ENCODE data around the gene SLC15A3.

The SLC15A3 gene

DNA sequence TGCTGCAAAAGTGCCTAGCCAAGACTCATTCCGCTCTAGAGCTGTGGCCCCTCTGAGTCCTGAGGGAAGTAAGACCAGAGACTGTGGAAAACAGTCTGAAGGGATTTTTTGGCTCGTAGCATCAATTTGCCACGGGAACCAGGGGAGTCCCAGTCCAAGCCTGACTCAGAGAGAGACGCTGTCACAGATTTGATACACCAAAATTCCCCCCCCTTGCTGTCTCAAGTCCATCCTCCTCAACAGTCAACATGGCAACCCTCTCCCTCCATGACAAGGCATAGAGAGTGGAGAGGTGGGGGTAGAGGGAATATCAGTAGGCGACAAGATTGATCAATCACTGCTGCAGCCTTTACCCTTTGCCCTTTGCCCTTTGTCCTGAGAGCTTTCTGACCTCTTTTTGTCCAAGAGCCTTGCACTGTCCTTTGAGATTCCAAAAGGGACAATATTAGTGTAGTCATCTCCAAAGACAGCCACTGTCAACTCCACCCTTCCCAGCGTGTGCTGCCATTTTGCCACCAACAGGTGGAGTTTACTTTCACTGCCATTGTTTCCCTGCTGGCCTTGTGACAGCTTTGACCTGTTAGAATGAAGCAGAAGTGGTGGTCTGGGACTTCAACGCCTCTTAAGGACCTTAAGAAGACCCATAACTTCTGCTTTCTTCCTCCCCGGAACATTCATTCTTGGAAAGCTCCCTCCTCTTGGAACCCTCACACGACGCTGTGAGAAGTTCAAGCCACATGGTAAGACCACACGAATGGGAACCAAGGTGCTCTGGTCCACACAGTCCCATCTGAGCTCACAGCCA lies 7.3 kb downstream of the SLC15A3 start:
- no peaks in the 10 kb centered on the region for H3K9me2 ChIP-seq (replicated peaks; ENCODE audit: insufficient read depth, low read length)
- no peak overlapping the region for H3K4me2 ChIP-seq (ENCODE audit: low read depth, low read length, poor library complexity, severe bottlenecking)
- no peak overlapping the region for H3K27ac ChIP-seq (ENCODE audit: low read depth, low read length)
- no peaks in the 10 kb centered on the region for H3K79me2 ChIP-seq (ENCODE audit: insufficient read depth, low read length)
- H3K9ac ChIP-seq (ENCODE audit: low read length) = no peak overlapping the region
- no peak for TF ChIP-seq EZH2phosphoT487 (conservative IDR thresholded peaks at IDR 0.05; ENCODE audit: low read length)
- no peaks in the 10 kb centered on the region for H3K36me3 ChIP-seq (ENCODE audit: low read length)
- no peaks in the 10 kb centered on the region for H3K27me3 ChIP-seq (ENCODE audit: low read length)
- H3F3A ChIP-seq (ENCODE audit: insufficient read depth) = no peaks in the 10 kb centered on the region
- no peaks in the 10 kb centered on the region for H3K9me3 ChIP-seq (ENCODE audit: insufficient read depth, low read length)
- no peaks in the 10 kb centered on the region for H4K20me1 ChIP-seq (ENCODE audit: low read depth, low read length)
- no peak overlapping the region for H2AFZ ChIP-seq (ENCODE audit: low read depth, low read length, severe bottlenecking)
- H3K4me3 ChIP-seq (ENCODE audit: insufficient read depth, low read length, poor library complexity, severe bottlenecking) = no peak overlapping the region

DNA sequence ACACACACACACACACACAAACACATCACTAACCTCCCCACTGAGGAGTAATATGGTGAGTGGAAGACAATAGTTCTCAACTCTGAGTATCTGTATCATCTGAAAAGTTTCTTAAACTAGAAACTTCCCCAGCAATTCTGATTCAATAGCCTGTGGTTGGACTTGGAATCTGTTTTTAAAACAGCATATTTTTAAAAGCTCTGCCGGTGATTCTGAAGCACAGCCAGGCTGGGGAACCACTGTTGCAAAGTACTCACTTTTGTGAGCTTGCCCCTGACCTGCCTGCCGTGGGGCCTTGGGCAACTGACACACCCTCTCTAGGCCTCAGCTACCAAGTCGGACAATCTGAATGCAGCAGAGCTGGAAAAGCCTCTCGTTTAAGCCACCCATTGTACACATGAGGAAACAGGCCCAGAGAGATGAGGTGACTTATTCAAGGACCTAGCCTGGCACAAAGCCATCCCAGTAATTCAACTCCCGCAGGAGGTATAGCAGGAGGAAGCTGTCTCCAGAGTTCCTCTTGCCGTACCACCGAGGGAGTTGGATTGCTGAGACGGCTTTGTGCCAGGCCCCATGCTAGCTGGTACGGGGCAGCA lies 8.9 kb downstream of the SLC15A3 start:
- Histone ChIP-seq H3K36me3 (ENCODE audit: low read length) (no peaks in the 10 kb centered on the region), H4K20me1 (ENCODE audit: low read depth, low read length) (no peaks in the 10 kb centered on the region), H3K9me3 (ENCODE audit: insufficient read depth, low read length) (no peaks in the 10 kb centered on the region), H3F3A (ENCODE audit: insufficient read depth) (no peaks in the 10 kb centered on the region), H2AFZ (ENCODE audit: low read depth, low read length, severe bottlenecking) (no peak overlapping the region), H3K9me2 (replicated peaks; ENCODE audit: insufficient read depth, low read length) (no peaks in the 10 kb centered on the region), H3K4me3 (ENCODE audit: insufficient read depth, low read length, poor library complexity, severe bottlenecking) (no peak overlapping the region), H3K9ac (ENCODE audit: low read length) (no peak overlapping the region), H3K4me2 (ENCODE audit: low read depth, low read length, poor library complexity, severe bottlenecking) (no peak overlapping the region), H3K27me3 (ENCODE audit: low read length) (no peaks in the 10 kb centered on the region), H3K27ac (ENCODE audit: low read depth, low read length) (no peak overlapping the region), H3K79me2 (ENCODE audit: insufficient read depth, low read length) (no peaks in the 10 kb centered on the region)
- no peak for TF ChIP-seq EZH2phosphoT487 (conservative IDR thresholded peaks at IDR 0.05; ENCODE audit: low read length)
- TF ChIP-seq, protein P1, sequence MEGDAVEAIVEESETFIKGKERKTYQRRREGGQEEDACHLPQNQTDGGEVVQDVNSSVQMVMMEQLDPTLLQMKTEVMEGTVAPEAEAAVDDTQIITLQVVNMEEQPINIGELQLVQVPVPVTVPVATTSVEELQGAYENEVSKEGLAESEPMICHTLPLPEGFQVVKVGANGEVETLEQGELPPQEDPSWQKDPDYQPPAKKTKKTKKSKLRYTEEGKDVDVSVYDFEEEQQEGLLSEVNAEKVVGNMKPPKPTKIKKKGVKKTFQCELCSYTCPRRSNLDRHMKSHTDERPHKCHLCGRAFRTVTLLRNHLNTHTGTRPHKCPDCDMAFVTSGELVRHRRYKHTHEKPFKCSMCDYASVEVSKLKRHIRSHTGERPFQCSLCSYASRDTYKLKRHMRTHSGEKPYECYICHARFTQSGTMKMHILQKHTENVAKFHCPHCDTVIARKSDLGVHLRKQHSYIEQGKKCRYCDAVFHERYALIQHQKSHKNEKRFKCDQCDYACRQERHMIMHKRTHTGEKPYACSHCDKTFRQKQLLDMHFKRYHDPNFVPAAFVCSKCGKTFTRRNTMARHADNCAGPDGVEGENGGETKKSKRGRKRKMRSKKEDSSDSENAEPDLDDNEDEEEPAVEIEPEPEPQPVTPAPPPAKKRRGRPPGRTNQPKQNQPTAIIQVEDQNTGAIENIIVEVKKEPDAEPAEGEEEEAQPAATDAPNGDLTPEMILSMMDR (IDR thresholded peaks at IDR 0.05; ENCODE audit: insufficient read depth, low read length, poor library complexity, severe bottlenecking) = no peak

DNA sequence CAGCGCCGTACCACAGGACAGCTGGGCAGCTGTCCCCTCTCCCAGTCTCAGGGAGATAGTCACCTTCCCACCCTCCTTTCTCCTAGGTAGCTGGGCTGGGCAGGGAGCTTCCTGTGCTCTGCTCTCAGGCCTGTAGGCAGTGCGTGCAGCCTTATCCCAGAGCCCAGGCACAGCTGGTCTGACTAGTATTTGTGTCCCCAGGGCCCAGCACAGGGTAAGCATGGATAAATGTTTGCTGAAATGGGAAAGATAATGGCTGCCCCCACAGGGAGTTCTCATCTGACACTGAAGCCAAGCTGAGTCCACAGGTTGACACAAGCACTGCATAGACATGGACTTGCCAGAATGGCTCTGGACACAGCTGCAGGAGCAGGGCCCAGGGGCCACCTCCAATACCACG lies 9.8 kb downstream of the SLC15A3 start:
- no peak overlapping the region for H3K27ac ChIP-seq (ENCODE audit: low read depth, low read length)
- H3K4me2 ChIP-seq (ENCODE audit: low read depth, low read length, poor library complexity, severe bottlenecking) = no peak overlapping the region

More for the DNA sequence above, 9.8 kb downstream of the SLC15A3 start:
- TF ChIP-seq, protein P1 (IDR thresholded peaks at IDR 0.05; ENCODE audit: insufficient read depth, low read length, poor library complexity, severe bottlenecking) = no peak
- no peak for TF ChIP-seq EZH2phosphoT487 (conservative IDR thresholded peaks at IDR 0.05; ENCODE audit: low read length)
- Histone ChIP-seq H3K9ac (ENCODE audit: low read length) (no peak overlapping the region), H4K20me1 (ENCODE audit: low read depth, low read length) (no peaks in the 10 kb centered on the region), H3K9me3 (ENCODE audit: insufficient read depth, low read length) (no peaks in the 10 kb centered on the region), H2AFZ (ENCODE audit: low read depth, low read length, severe bottlenecking) (no peak overlapping the region), H3K79me2 (ENCODE audit: insufficient read depth, low read length) (no peaks in the 10 kb centered on the region), H3F3A (ENCODE audit: insufficient read depth) (no peaks in the 10 kb centered on the region), H3K36me3 (ENCODE audit: low read length) (no peaks in the 10 kb centered on the region), H3K9me2 (replicated peaks; ENCODE audit: insufficient read depth, low read length) (no peaks in the 10 kb centered on the region), H3K27me3 (ENCODE audit: low read length) (no peaks in the 10 kb centered on the region), H3K4me3 (ENCODE audit: insufficient read depth, low read length, poor library complexity, severe bottlenecking) (no peak overlapping the region)
